Measurements from ENCODE around the gene TMPRSS9. TPM values are rescaled to one million over a fixed set of nuclear protein-coding genes. Genes with fewer than 3 reads are reported as not detected.

TMPRSS9 gene
- total and polyA plus RNA-seq, 8 donors = 0.09 to 0.84 (median 0.58) TPM

GRCh38 chr19:2320049-2320448, 40.0 kb upstream of the TMPRSS9 start:
- WGBS, 2 donors = 80 to 81% methylated on average over 12 of the region's 12 CpGs
- Histone ChIP-seq H3K27me3 (no peaks in the 10 kb centered on the region), H3K27ac (no peak overlapping the region), H3K4me1 (no peaks in the 10 kb centered on the region), H3K36me3 (peaks cover 0 to 8% (median 0%) of the 10 kb centered on the region in 3 donors), H3K9me3 (no peaks in the 10 kb centered on the region), H3K4me3 (no peak overlapping the region)
- intact Hi-C loops (cut with DNase I) = no loop called here
- no peak for TF ChIP-seq CTCF (IDR thresholded peaks at IDR 0.05)
- no peak for DNase-seq
- no peak for ATAC-seq
- FAIRE-seq = no peak

- intact Hi-C loops (cut with DNase I) = no loop called here
- no peak for DNase-seq
Measured at GRCh38 chr19:2320939-2321338, 39.1 kb upstream of the TMPRSS9 start.

GRCh38 chr19:2321565-2322283, 38.3 kb upstream of the TMPRSS9 start:
- H3K9me3 ChIP-seq = no peaks in the 10 kb centered on the region
- peaks cover under 1 to 2% (median 2%) of the 10 kb centered on the region in 3 donors for H3K4me1 ChIP-seq
- peaks cover 0 to 8% (median 0%) of the 10 kb centered on the region in 3 donors for H3K36me3 ChIP-seq
- H3K27ac ChIP-seq = no peak overlapping the region
- H3K4me3 ChIP-seq = no peak overlapping the region
- no peak for TF ChIP-seq CTCF (IDR thresholded peaks at IDR 0.05)
- H3K27me3 ChIP-seq = no peaks in the 10 kb centered on the region
- WGBS, 2 donors = 93% methylated on average over 39 of the region's 39 CpGs
- ATAC-seq = no peak
- FAIRE-seq = no peak
- intact Hi-C loops (cut with DNase I) = no loop called here
- peak in 1 of 6 donors; percentile 67 for DNase-seq

More at GRCh38 chr19:2320939-2321338, 39.1 kb upstream of the TMPRSS9 start:
- ATAC-seq = no peak
- TF ChIP-seq CTCF (IDR thresholded peaks at IDR 0.05) = no peak
- peaks cover 0 to 8% (median 0%) of the 10 kb centered on the region in 3 donors for H3K36me3 ChIP-seq
- H3K4me3 ChIP-seq = no peak overlapping the region
- FAIRE-seq = no peak
- H3K27ac ChIP-seq = no peak overlapping the region
- H3K27me3 ChIP-seq = no peaks in the 10 kb centered on the region
- no peaks in the 10 kb centered on the region for H3K4me1 ChIP-seq
- WGBS, 2 donors = 89 to 95% methylated on average over 12 of the region's 12 CpGs
- no peaks in the 10 kb centered on the region for H3K9me3 ChIP-seq

GRCh38 chr19:2323707-2324106, 36.4 kb upstream of the TMPRSS9 start:
- Histone ChIP-seq H3K9me3 (no peaks in the 10 kb centered on the region), H3K36me3 (peaks cover 0 to 8% (median 0%) of the 10 kb centered on the region in 3 donors), H3K4me1 (peaks cover 9 to 11% (median 10%) of the 10 kb centered on the region in 3 donors), H3K4me3 (no peak overlapping the region), H3K27me3 (no peaks in the 10 kb centered on the region), H3K27ac (no peak overlapping the region)
- intact Hi-C loops (cut with DNase I) = no loop called here
- WGBS, 2 donors = 92 to 94% methylated on average over 19 of the region's 19 CpGs
- DNase-seq = no peak
- FAIRE-seq = no peak
- ATAC-seq = no peak
- no peak for TF ChIP-seq CTCF (IDR thresholded peaks at IDR 0.05)

All from pancreas (tissue), 10 donors.